ENCODE measurements around the gene OR8G1. TPM values are rescaled to one million over a fixed set of nuclear protein-coding genes. Genes with fewer than 3 reads are reported as not detected.
"Not testable (repeated sequence)": the region's sequence is repeated elsewhere in the genome, so short reads cannot be mapped to it uniquely, and the experiment has no call there.

Gene OR8G1
- total and polyA plus RNA-seq, 9 of the 15 experiments (the other 6 are each of a cell fraction or from before 2014, with no cell fraction given): 0.03 to 1.4 (median 0.51) TPM; not detected in 1

- TF ChIP-seq C11orf30 (IDR thresholded peaks at IDR 0.05; ENCODE audit: low read depth) (peak; percentile 82), ZNF740 (tag; IDR thresholded peaks at IDR 0.05) (0 out of 4 replicates have a peak, but pooled peaks of 1 of the 2 experiments have one; percentile 54), ATF3 (IDR thresholded peaks at IDR 0.05) (peak; percentile 68), SMAD4 (CRISPR knock-in tag; conservative IDR thresholded peaks at IDR 0.05) (0 out of 2 replicates have a peak, but pooled peaks have one; percentile 50), MNT (conservative IDR thresholded peaks at IDR 0.05) (0 out of 4 replicates have a peak, but pooled peaks of 1 of the 2 experiments have one; percentile 22), MGA (IDR thresholded peaks at IDR 0.05) (peak; percentile 43)
- not testable (repeated sequence) for TF ChIP-seq ZNF740 (CRISPR knock-in tag; IDR thresholded peaks at IDR 0.05); ATF3 (CRISPR knock-in tag; conservative IDR thresholded peaks at IDR 0.05)
Observed at GRCh38 chr11:124249869-124250268, 9.0 kb downstream of the OR8G1 start (continued).

All from K562 (cell line).